ENCODE measurements around the gene SPAG16. TPM values are rescaled to one million over a fixed set of nuclear protein-coding genes. Genes with fewer than 3 reads are reported as not detected.

The SPAG16 gene
- polyA plus RNA-seq, 1 of the 3 experiments (the other 2 are of a cell fraction), result 29.5 TPM

DNA sequence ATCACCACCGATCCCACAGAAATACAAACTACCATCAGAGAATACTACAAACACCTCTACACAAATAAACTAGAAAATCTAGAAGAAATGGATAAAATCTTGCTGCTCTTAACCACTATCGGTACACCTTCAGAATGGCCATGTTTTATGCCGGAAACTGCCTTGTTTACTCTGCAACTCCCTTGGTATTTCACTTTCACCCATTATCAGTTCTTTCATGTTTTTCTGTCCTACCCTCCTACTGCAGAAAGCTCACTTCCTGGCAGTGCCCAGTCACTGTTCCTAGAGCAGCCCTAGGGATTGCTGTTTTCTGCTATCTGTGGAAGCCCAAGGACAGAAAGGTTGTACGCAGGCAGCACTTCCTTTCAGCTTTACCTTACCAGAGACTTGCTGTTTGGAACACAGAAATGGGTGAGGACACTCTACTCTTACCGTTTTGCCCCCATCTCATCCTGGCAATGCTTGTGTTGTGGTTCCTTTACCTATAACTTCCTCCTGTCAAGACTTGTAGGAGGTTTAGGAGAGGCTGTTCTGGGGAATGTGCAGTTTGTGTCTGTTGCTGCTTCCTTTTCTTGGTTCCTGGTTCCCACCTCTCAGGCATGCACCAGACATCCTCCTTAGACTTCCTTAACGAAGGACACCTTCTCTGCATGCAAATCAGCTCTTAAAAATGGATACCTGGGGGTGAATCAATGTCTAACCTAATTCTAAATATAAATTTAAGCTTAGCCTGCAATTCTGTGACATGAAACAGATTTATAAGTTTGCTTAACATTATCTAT lies 394.4 kb downstream of the SPAG16 start:
- Histone ChIP-seq H3K4me2 (no peak overlapping the region), H3K9me3 (no peaks in the 10 kb centered on the region), H3K27ac (ENCODE audit: low read depth in 2 of 2, low read length in 1 of 2) (no peak overlapping the region), H3K79me2 (ENCODE audit: insufficient read depth) (no peaks in the 10 kb centered on the region), H3F3A (replicated peaks; ENCODE audit: insufficient read depth) (no peaks in the 10 kb centered on the region), H3K9me2 (no peaks in the 10 kb centered on the region), H2AFZ (ENCODE audit: low read depth) (no peak overlapping the region), H3K9ac (no peak overlapping the region), H3K27me3 (ENCODE audit: insufficient read depth) (no peaks in the 10 kb centered on the region), H3K4me3 (ENCODE audit: low read depth in 2 of 2, low read length in 1 of 2) (no peak overlapping the region), H4K20me1 (ENCODE audit: insufficient read depth) (no peaks in the 10 kb centered on the region), H3K4me1 (ENCODE audit: control insufficient read depth in 1 of 2, insufficient read depth in 2 of 2, low read depth in 1 of 2, low read length in 1 of 2) (no peaks in the 10 kb centered on the region), H3K36me3 (replicated peaks in 1 of 2; ENCODE audit: control insufficient read depth in 1 of 2, insufficient read depth in 2 of 2, low read length in 1 of 2) (no peaks in the 10 kb centered on the region)
- WGBS (ENCODE audit: low lambda C conversion rate), result 11% methylated on average over 6 of the region's 6 CpGs
- POLR2A ChIA-PET, result no interaction called here
- TF ChIP-seq CHD2 (IDR thresholded peaks at IDR 0.05; ENCODE audit: low read length, partially characterized antibody) (no peak), REST (IDR thresholded peaks at IDR 0.05; ENCODE audit: low read depth, low read length) (no peak), ELF1 (IDR thresholded peaks at IDR 0.05) (no peak), FOXJ3 (CRISPR knock-in tag; IDR thresholded peaks at IDR 0.05) (no peak), TCF12 (IDR thresholded peaks at IDR 0.05) (no peak), EP300 (IDR thresholded peaks at IDR 0.05; ENCODE audit: borderline replicate concordance in 1 of 2, low read depth in 1 of 2, low read length in 1 of 2) (no peak)
- no peak for DNase-seq
- CTCF ChIA-PET, result no interaction called here

- no peak for DNase-seq
- CTCF ChIA-PET, result no interaction called here
- H3K9me2 ChIP-seq, result no peaks in the 10 kb centered on the region
- POLR2A ChIA-PET, result no interaction called here
- WGBS (ENCODE audit: low lambda C conversion rate), result 6% methylated on average over 1 of the region's 1 CpG
- H3K79me2 ChIP-seq (ENCODE audit: insufficient read depth), result no peaks in the 10 kb centered on the region
- H2AFZ ChIP-seq (ENCODE audit: low read depth), result no peak overlapping the region
- no peaks in the 10 kb centered on the region for H3K36me3 ChIP-seq (replicated peaks in 1 of 2; ENCODE audit: control insufficient read depth in 1 of 2, insufficient read depth in 2 of 2, low read length in 1 of 2)
- no peaks in the 10 kb centered on the region for H3K27me3 ChIP-seq (ENCODE audit: insufficient read depth)
- H3K9ac ChIP-seq, result no peak overlapping the region
- H3K4me3 ChIP-seq (ENCODE audit: low read depth in 2 of 2, low read length in 1 of 2), result no peak overlapping the region
- no peaks in the 10 kb centered on the region for H4K20me1 ChIP-seq (ENCODE audit: insufficient read depth)
- H3K9me3 ChIP-seq, result no peaks in the 10 kb centered on the region
- no peaks in the 10 kb centered on the region for H3F3A ChIP-seq (replicated peaks; ENCODE audit: insufficient read depth)
- no peaks in the 10 kb centered on the region for H3K4me1 ChIP-seq (ENCODE audit: control insufficient read depth in 1 of 2, insufficient read depth in 2 of 2, low read depth in 1 of 2, low read length in 1 of 2)
- no peak overlapping the region for H3K4me2 ChIP-seq
- H3K27ac ChIP-seq (ENCODE audit: low read depth in 2 of 2, low read length in 1 of 2), result no peak overlapping the region
- TF ChIP-seq MEF2A (IDR thresholded peaks at IDR 0.05; ENCODE audit: borderline replicate concordance, low read depth) (no peak), GABPA (IDR thresholded peaks at IDR 0.05; ENCODE audit: low read depth) (no peak), TEAD4 (IDR thresholded peaks at IDR 0.05; ENCODE audit: borderline replicate concordance, insufficient read depth) (no peak), ELF1 (IDR thresholded peaks at IDR 0.05) (no peak), EP300 (IDR thresholded peaks at IDR 0.05; ENCODE audit: borderline replicate concordance in 1 of 2, low read depth in 1 of 2, low read length in 1 of 2) (no peak), JUND (IDR thresholded peaks at IDR 0.05) (no peak), TCF12 (IDR thresholded peaks at IDR 0.05) (no peak), FOXM1 (IDR thresholded peaks at IDR 0.05; ENCODE audit: low read depth) (no peak), EZH2phosphoT487 (IDR thresholded peaks at IDR 0.05; ENCODE audit: borderline replicate concordance, low read depth) (no peak), RAD21 (IDR thresholded peaks at IDR 0.05; ENCODE audit: low read length) (no peak), FOSL2 (IDR thresholded peaks at IDR 0.05; ENCODE audit: borderline replicate concordance, low read depth) (no peak), ZBTB33 (IDR thresholded peaks at IDR 0.05; ENCODE audit: borderline replicate concordance, low read depth) (no peak), GATA2 (CRISPR knock-in tag; IDR thresholded peaks at IDR 0.05) (no peak)
- TF ChIP-seq, protein P1, sequence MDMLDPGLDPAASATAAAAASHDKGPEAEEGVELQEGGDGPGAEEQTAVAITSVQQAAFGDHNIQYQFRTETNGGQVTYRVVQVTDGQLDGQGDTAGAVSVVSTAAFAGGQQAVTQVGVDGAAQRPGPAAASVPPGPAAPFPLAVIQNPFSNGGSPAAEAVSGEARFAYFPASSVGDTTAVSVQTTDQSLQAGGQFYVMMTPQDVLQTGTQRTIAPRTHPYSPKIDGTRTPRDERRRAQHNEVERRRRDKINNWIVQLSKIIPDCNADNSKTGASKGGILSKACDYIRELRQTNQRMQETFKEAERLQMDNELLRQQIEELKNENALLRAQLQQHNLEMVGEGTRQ (IDR thresholded peaks at IDR 0.05; ENCODE audit: borderline replicate concordance, low read depth, low read length), result no peak
These were observed 395.6 kb downstream of the SPAG16 start for GRCh38 chr2:213679894-213680293.
